HepG2 (cell line): ENCODE results near the gene ART3. TPM values are rescaled to one million over a fixed set of nuclear protein-coding genes. Genes with fewer than 3 reads are reported as not detected.

Source experiments
- ATAC-seq: fragments of 200-7000 bp; cut with Tn5 transposase; 3 replicates; pipeline ENCODE4 v1.9.1; 2020; ENCODE audit warnings: mild to moderate bottlenecking, moderate library complexity
- BruUV-seq: library from RNA; stranded (reverse); fragments of 400-500 nt; replicated peaks from 2 replicates; lab custom pipeline; 2021; lab: Mats Ljungman, UMichigan
- CTCF ChIA-PET: fragments of 300-600 bp; formaldehyde crosslinking; extraction: SDS; loops from one replicate; lab custom pipeline; 2021; ENCODE audit warnings: low total read pairs, inconsistent platforms, low intra/inter-chr PET ratio; lab: Yijun Ruan, JAX
- POLR2A ChIA-PET: fragments of 350-600 bp; sonication (Branson Sonifier 250); formaldehyde crosslinking; loops from one replicate; lab custom pipeline; 2020; ENCODE audit warnings: antibody characterized with exemption, inconsistent platforms; lab: Yijun Ruan, JAX
- DNase-seq: peaks from one replicate; pipeline ENCODE4 v3.0.0-alpha.2; 2015; ENCODE audit warnings: low spot score
- FAIRE-seq: peaks from 3 replicates; lab custom pipeline; 2011; peaks lifted over from hg19 to GRCh38; lab: Jason Lieb, UNC
- H2AFZ ChIP-seq: one replicate; pipeline ENCODE4 v1.6.1; 2011; ENCODE audit warnings: low read length, inconsistent platforms
- H3K27ac ChIP-seq: fragments of 300-600 bp; 3 replicates; pipeline ENCODE4 v1.8.0; 2011; ENCODE audit warnings: mixed run types, mild to moderate bottlenecking, mixed read lengths, low read length, inconsistent platforms; ENCODE audit not compliant: insufficient read depth; ENCODE audit errors: extremely low read length
- H3K27me3 ChIP-seq, 2 experiments: fragments of 200-600 bp in 1 of 2; 2 replicates in 1 of 2; 3 replicates in 1 of 2; pipeline versions ENCODE4 v1.6.0 to v1.8.0; 2011; ENCODE audit warnings: low read length in 2 of 2, mild to moderate bottlenecking in 2 of 2, moderate library complexity in 2 of 2, inconsistent platforms in 1 of 2; ENCODE audit not compliant: insufficient read depth in 2 of 2, control insufficient read depth in 1 of 2
- H3K36me3 ChIP-seq, 2 experiments: fragments of 200-600 bp in 1 of 2; replicated peaks in 1 of 2; 2 replicates in 1 of 2; 3 replicates in 1 of 2; pipeline versions ENCODE4 v1.5.1 to v1.8.0; 2011; ENCODE audit warnings: low read length in 2 of 2, inconsistent platforms in 1 of 2; ENCODE audit not compliant: insufficient read depth in 2 of 2, control insufficient read depth in 1 of 2
- H3K4me1 ChIP-seq: 2 replicates; pipeline ENCODE4 v1.5.1; 2012; ENCODE audit warnings: low read length, inconsistent platforms; ENCODE audit not compliant: insufficient read depth
- H3K4me2 ChIP-seq: 2 replicates; pipeline ENCODE4 v1.6.0; 2011; ENCODE audit warnings: low read depth, low read length, inconsistent platforms
- H3K4me3 ChIP-seq, 3 experiments: fragments of 200-600 bp in 1 of 3; sonication (generic), shearing (Covaris generic) in 1 of 3; replicated peaks in 1 of 3; 2 replicates each; pipeline ENCODE4 v1.5.1; 2011 to 2016; ENCODE audit warnings: low read length in 3 of 3, inconsistent platforms in 2 of 3, low read depth in 2 of 3, mild to moderate bottlenecking in 2 of 3, control low read depth in 1 of 3, mixed read lengths in 1 of 3; ENCODE audit not compliant: insufficient read depth in 1 of 3
- H3K79me2 ChIP-seq: one replicate; pipeline ENCODE4 v1.6.1; 2011; ENCODE audit warnings: low read length, inconsistent platforms; ENCODE audit not compliant: insufficient read depth
- H3K9ac ChIP-seq: 2 replicates; pipeline ENCODE4 v1.6.0; 2011; ENCODE audit warnings: mild to moderate bottlenecking, low read depth, low read length, inconsistent platforms; ENCODE audit not compliant: insufficient read depth
- H3K9me3 ChIP-seq: 2 replicates; pipeline ENCODE4 v1.5.1; 2012; ENCODE audit warnings: mild to moderate bottlenecking, low read length
- H4K20me1 ChIP-seq: 2 replicates; pipeline ENCODE4 v1.6.0; 2011; ENCODE audit warnings: inconsistent platforms, mild to moderate bottlenecking, low read length, moderate library complexity; ENCODE audit not compliant: insufficient read depth
- ELF1 ChIP-seq: sonication (generic); formaldehyde crosslinking; IDR thresholded peaks from 2 replicates; pipeline ENCODE4 v1.4.0; 2020; ENCODE audit warnings: missing genetic modification reagents
- ERF ChIP-seq: IDR thresholded peaks from 2 replicates; pipeline ENCODE4 v1.6.1; 2018; ENCODE audit warnings: missing biosample characterization, missing genetic modification reagents
- FOSL1 ChIP-seq: sonication (generic); formaldehyde crosslinking; IDR thresholded peaks from 2 replicates; pipeline ENCODE4 v1.9.0; 2021; ENCODE audit warnings: missing genetic modification reagents, borderline replicate concordance
- FOSL2 ChIP-seq: sonication (generic); formaldehyde crosslinking; IDR thresholded peaks from 2 replicates; pipeline ENCODE4 v1.4.0; 2020; ENCODE audit warnings: missing genetic modification reagents
- SRSF9 ChIP-seq: fragments of 200-400 bp; formaldehyde crosslinking; IDR thresholded peaks from 2 replicates; pipeline ENCODE4 v1.6.1; 2018; ENCODE audit warnings: borderline replicate concordance, mild to moderate bottlenecking, low read depth, low read length; ENCODE audit not compliant: insufficient read depth, poor library complexity, severe bottlenecking
- ZBTB4 ChIP-seq: sonication (generic); formaldehyde crosslinking; IDR thresholded peaks from 2 replicates; pipeline ENCODE4 v1.4.0; 2020; ENCODE audit warnings: missing genetic modification reagents, mild to moderate bottlenecking, borderline replicate concordance
- ZFP1 ChIP-seq: IDR thresholded peaks from 2 replicates; pipeline ENCODE4 v1.6.1; 2016
- ZNF264 ChIP-seq: sonication (generic); formaldehyde crosslinking; IDR thresholded peaks from 2 replicates; pipeline ENCODE4 v1.4.0; 2020; ENCODE audit warnings: missing genetic modification reagents
- ZNF782 ChIP-seq: sonication (generic); formaldehyde crosslinking; IDR thresholded peaks from 2 replicates; pipeline ENCODE4 v1.4.0; 2020; ENCODE audit warnings: missing genetic modification reagents, mild to moderate bottlenecking, borderline replicate concordance
- ZSCAN25 ChIP-seq: sonication (generic); formaldehyde crosslinking; IDR thresholded peaks from 2 replicates; pipeline ENCODE4 v1.8.0; 2022; ENCODE audit warnings: mild to moderate bottlenecking, missing genetic modification reagents
- WGBS: methylation state at CpG from one replicate; pipeline ENCODE4 v1.1.6; 2017; ENCODE audit warnings: low lambda C conversion rate; 5-methylcytosine and 5-hydroxymethylcytosine counted together
- in situ Hi-C: cut with HindIII; loops from 2 replicates; pipeline ENCODE4 v1.10.0; 2017; ENCODE audit warnings: low pct_unique_long_range_greater_than_20kb; ENCODE audit not compliant: extremely low pct_ligation_motif_present
- intact Hi-C: fragments of 100-400 bp; cut with micrococcal nuclease; formaldehyde crosslinking; loops from one replicate; pipeline ENCODE4 v1.10.0; 2022; ENCODE audit not compliant: unreplicated experiment
- polyA plus RNA-seq, 8 experiments: library from polyadenylated mRNA; depleted of rRNA in 3 of 8; stranded (reverse) in 7 of 8; unstranded in 1 of 8; fragments of >200 nt; fragmentation: Illumina TruSeq in 4 of 8; extraction: Trizol in 4 of 8; gene quantifications; 2 replicates each; pipeline versions ENCODE4 v1.2.1 to v1.2.3, GENCODE V29; 2011 to 2016; ENCODE audit warnings: low read depth in 4 of 8, missing spikeins in 1 of 8, mixed read lengths in 1 of 8; ENCODE audit not compliant: insufficient read depth in 1 of 8
- total RNA-seq, 5 experiments: library from RNA; depleted of rRNA; stranded (reverse); fragments of >200 nt; fragmentation: Illumina TruSeq; extraction: Trizol; gene quantifications; 2 replicates each; pipeline ENCODE4 v1.2.3, GENCODE V29; 2016; ENCODE audit warnings: low read depth in 1 of 5

ART3 gene
- total and polyA plus RNA-seq, 2 of the 13 experiments (the other 11 are each of a cell fraction or from before 2014, with no cell fraction given) = not detected

GRCh38 chr4:76055421-76055820, 19.1 kb upstream of the ART3 start:
- Histone ChIP-seq H3K27ac (no peak overlapping the region), H2AFZ (no peak overlapping the region), H3K4me3 (no peak overlapping the region), H3K9ac (no peak overlapping the region), H3K27me3 (no peaks in the 10 kb centered on the region), H3K4me2 (no peak overlapping the region), H3K79me2 (no peaks in the 10 kb centered on the region), H3K9me3 (no peaks in the 10 kb centered on the region), H4K20me1 (no peaks in the 10 kb centered on the region), H3K36me3 (no peaks in the 10 kb centered on the region), H3K4me1 (peaks cover 24% of the 10 kb centered on the region)
- DNase-seq = no peak
- 11% methylated on average over 2 of the region's 2 CpGs for WGBS
- intact Hi-C loops = no loop called here
- ChIA-PET POLR2A (no interaction called here), CTCF (no interaction called here)
- FAIRE-seq = no peak
- TF ChIP-seq FOSL1 (CRISPR knock-in tag) (no peak), ZBTB4 (CRISPR knock-in tag) (no peak), FOSL2 (CRISPR knock-in tag) (no peak), ZNF782 (CRISPR knock-in tag) (no peak), SRSF9 (no peak), ZSCAN25 (CRISPR knock-in tag) (no peak), ELF1 (no peak), ERF (CRISPR knock-in tag) (no peak), ZFP1 (CRISPR knock-in tag) (no peak), ZNF264 (CRISPR knock-in tag) (no peak)
- BruUV-seq = no TSS peak
- ATAC-seq = no peak
- in situ Hi-C loops = no loop called here
